ENCODE measurements around the gene LCA5. TPM values are rescaled to one million over a fixed set of nuclear protein-coding genes. Genes with fewer than 3 reads are reported as not detected.
"Not testable (repeated sequence)": the region's sequence is repeated elsewhere in the genome, so short reads cannot be mapped to it uniquely, and the experiment has no call there.

LCA5 gene
- total RNA-seq, 4 donors from 2014 or later: 0.37 to 2.2 (median 1.6) TPM; not detected in 1

DNA sequence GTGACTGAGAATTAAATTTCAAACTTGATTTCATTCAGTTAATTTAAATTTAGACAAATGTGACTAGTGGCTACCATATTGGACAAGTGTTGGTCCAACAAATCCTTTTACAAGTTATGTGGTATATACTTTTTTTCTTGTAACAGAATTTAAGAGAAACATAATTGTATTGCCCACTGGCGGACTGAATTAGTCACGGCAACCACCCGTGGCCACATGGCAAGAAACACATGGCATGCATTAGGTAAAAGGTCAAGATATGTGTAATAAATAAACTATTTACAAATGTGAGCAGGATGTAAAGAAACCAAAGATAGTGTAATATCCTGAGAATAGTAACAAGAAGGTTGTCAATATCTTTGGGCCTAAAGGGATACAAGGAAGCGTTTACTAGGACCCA, 91.2 kb downstream of the LCA5 start:
- DNase-seq: no peak
- no peaks in the 10 kb centered on the region for H3K4me1 ChIP-seq
- intact Hi-C loops (cut with DNase I; ENCODE audit: low total_unique reads): no loop called here
- in situ Hi-C loops (cut with MboI; ENCODE audit: low pct_ligation_motif_present in 1 of 4, low pct_unique_long_range_greater_than_20kb in 1 of 4, low sequenced_read_pairs in 3 of 4): no loop called here
- no peaks in the 10 kb centered on the region for H3K9me3 ChIP-seq
- no peaks in the 10 kb centered on the region for H3K36me3 ChIP-seq
- 87 to 100% methylated on average over 4 of the region's 4 CpGs for WGBS, 2 donors (ENCODE audit: low coverage in 1 of 2)
- H3K27me3 ChIP-seq: no peaks in the 10 kb centered on the region
- no peak overlapping the region for H3K4me3 ChIP-seq
- TF ChIP-seq EP300 (IDR thresholded peaks at IDR 0.05; ENCODE audit: low read depth) (no peak), POLR2A (IDR thresholded peaks at IDR 0.05) (no peak), POLR2AphosphoS5 (IDR thresholded peaks at IDR 0.05) (no peak)
- TF ChIP-seq, protein P1, sequence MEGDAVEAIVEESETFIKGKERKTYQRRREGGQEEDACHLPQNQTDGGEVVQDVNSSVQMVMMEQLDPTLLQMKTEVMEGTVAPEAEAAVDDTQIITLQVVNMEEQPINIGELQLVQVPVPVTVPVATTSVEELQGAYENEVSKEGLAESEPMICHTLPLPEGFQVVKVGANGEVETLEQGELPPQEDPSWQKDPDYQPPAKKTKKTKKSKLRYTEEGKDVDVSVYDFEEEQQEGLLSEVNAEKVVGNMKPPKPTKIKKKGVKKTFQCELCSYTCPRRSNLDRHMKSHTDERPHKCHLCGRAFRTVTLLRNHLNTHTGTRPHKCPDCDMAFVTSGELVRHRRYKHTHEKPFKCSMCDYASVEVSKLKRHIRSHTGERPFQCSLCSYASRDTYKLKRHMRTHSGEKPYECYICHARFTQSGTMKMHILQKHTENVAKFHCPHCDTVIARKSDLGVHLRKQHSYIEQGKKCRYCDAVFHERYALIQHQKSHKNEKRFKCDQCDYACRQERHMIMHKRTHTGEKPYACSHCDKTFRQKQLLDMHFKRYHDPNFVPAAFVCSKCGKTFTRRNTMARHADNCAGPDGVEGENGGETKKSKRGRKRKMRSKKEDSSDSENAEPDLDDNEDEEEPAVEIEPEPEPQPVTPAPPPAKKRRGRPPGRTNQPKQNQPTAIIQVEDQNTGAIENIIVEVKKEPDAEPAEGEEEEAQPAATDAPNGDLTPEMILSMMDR (IDR thresholded peaks at IDR 0.05): no peak
- H3K27ac ChIP-seq: no peak overlapping the region

DNA sequence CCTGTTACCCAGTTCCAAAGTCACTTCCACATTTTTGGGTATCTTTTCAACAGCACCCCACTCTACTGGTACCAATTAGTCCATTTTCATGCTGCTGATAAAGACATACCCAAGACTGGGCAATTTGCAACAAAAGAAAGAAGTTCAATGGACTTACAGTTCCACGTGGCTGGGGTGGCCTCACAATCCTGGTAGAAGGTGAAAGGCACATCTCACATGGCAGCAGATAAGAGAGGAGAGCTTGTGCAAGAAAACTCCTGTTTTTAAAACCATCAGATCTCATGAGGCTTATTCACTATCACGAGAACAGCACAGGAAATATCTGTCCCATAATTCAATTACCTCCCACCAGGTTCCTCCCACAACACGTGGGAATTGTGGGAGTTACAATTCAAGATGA, 93.4 kb downstream of the LCA5 start:
- H3K4me1 ChIP-seq; H3K4me3 ChIP-seq; H3K36me3 ChIP-seq; H3K27me3 ChIP-seq; H3K27ac ChIP-seq; intact Hi-C loops (cut with DNase I; ENCODE audit: low total_unique reads); in situ Hi-C loops (cut with MboI; ENCODE audit: low pct_ligation_motif_present in 1 of 4, low pct_unique_long_range_greater_than_20kb in 1 of 4, low sequenced_read_pairs in 3 of 4); H3K9me3 ChIP-seq; DNase-seq: not testable (repeated sequence)
- 69 to 87% methylated on average over 3 of the region's 3 CpGs for WGBS, 2 donors (ENCODE audit: low coverage in 1 of 2)

DNA sequence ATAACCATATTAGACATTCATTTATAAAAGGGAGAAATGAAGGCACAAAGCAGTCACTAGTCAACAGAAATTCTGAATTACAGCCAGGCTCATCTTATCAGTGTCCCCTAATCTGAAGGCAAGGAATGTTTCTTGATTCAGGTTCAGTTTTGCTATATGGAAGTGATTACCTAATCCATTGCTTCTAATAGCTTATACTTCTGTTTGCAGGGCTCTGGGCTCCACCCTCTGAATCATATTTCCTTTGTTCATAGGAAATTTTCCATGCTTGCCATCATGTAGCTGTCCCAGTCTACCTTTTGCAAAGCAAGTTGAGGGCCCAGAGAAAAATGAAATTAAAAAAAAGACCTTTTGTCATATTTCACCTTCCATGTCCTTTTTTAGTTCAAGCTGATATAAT, 96.0 kb downstream of the LCA5 start:
- H3K27ac ChIP-seq: no peak overlapping the region
- in situ Hi-C loops (cut with MboI; ENCODE audit: low pct_ligation_motif_present in 1 of 4, low pct_unique_long_range_greater_than_20kb in 1 of 4, low sequenced_read_pairs in 3 of 4) (no loop called here), intact Hi-C loops (cut with DNase I; ENCODE audit: low total_unique reads) (no loop called here)
- TF ChIP-seq POLR2A (IDR thresholded peaks at IDR 0.05) (no peak), EP300 (IDR thresholded peaks at IDR 0.05; ENCODE audit: low read depth) (no peak)
- TF ChIP-seq, protein P1 (IDR thresholded peaks at IDR 0.05): no peak
- no peak overlapping the region for H3K4me3 ChIP-seq
- DNase-seq: no peak
- no peaks in the 10 kb centered on the region for H3K36me3 ChIP-seq
- no peaks in the 10 kb centered on the region for H3K4me1 ChIP-seq
- no peaks in the 10 kb centered on the region for H3K27me3 ChIP-seq
- no peaks in the 10 kb centered on the region for H3K9me3 ChIP-seq

DNA sequence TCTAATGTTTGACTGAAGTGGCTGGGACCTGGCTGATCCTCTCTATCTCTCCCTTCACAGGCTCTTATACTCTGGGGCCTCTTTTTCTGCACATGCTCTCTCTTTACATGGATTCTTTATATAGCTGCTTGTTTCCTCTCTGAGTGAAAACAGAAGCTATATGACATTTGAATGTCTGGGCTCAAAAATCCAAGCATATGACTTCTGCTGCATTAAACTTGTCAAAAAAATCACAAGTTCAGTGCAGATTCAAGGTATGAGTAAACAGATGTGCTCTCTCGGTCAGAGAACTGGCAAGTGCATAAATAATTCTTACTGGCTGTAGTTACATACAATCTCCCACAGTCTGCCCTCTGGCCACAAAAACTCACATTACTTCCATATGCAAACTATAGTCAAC, 96.6 kb downstream of the LCA5 start:
- Histone ChIP-seq H3K27ac (no peak overlapping the region), H3K9me3 (no peaks in the 10 kb centered on the region), H3K27me3 (no peaks in the 10 kb centered on the region), H3K4me3 (no peak overlapping the region), H3K36me3 (no peaks in the 10 kb centered on the region), H3K4me1 (no peaks in the 10 kb centered on the region)
- intact Hi-C loops (cut with DNase I; ENCODE audit: low total_unique reads) (no loop called here), in situ Hi-C loops (cut with MboI; ENCODE audit: low pct_ligation_motif_present in 1 of 4, low pct_unique_long_range_greater_than_20kb in 1 of 4, low sequenced_read_pairs in 3 of 4) (no loop called here)
- TF ChIP-seq POLR2AphosphoS5 (IDR thresholded peaks at IDR 0.05): no peak
- TF ChIP-seq EP300 (IDR thresholded peaks at IDR 0.05; ENCODE audit: low read depth): no peak
- no peak for TF ChIP-seq POLR2A (IDR thresholded peaks at IDR 0.05)
- TF ChIP-seq, protein P1 (IDR thresholded peaks at IDR 0.05): no peak
- no peak for DNase-seq
- WGBS, 2 donors (ENCODE audit: low coverage in 1 of 2): 60 to 69% methylated on average over 1 of the region's 1 CpG

DNA sequence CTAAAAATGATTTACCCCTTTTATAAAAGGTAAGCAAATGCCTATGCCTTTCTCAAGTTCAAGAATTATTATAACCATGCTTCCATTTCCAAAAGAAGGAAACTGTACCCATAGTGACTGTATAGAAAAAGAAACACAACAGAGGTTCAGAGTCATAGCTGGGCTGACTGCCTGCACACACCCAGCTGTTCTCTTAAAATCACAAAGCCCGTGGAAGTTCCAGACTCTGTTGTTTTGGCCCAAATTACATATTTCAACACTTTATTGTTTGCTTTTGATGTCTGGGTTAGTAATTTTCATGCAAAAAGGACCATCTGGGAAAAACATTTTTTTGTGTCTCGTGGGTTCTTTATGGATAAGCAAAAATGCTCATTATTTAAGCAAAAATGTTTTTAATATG, 99.2 kb downstream of the LCA5 start:
- in situ Hi-C loops (cut with MboI; ENCODE audit: low pct_ligation_motif_present in 1 of 4, low pct_unique_long_range_greater_than_20kb in 1 of 4, low sequenced_read_pairs in 3 of 4): no loop called here
- Histone ChIP-seq H3K4me1 (no peaks in the 10 kb centered on the region), H3K9me3 (no peaks in the 10 kb centered on the region), H3K4me3 (no peak overlapping the region), H3K36me3 (no peaks in the 10 kb centered on the region), H3K27me3 (no peaks in the 10 kb centered on the region), H3K27ac (no peak overlapping the region)
- DNase-seq: no peak
- intact Hi-C loops (cut with DNase I; ENCODE audit: low total_unique reads): no loop called here
- WGBS, 2 donors (ENCODE audit: low coverage in 1 of 2): 47 to 63% methylated on average over 1 to 2 of the region's 2 CpGs
- no peak for TF ChIP-seq EP300 (IDR thresholded peaks at IDR 0.05; ENCODE audit: low read depth)
- TF ChIP-seq POLR2AphosphoS5 (IDR thresholded peaks at IDR 0.05): no peak
- TF ChIP-seq POLR2A (IDR thresholded peaks at IDR 0.05): no peak
- TF ChIP-seq, protein P1 (IDR thresholded peaks at IDR 0.05): no peak
